Activated naive CD4-positive, alpha-beta T cell treated with anti-CD3 and anti-CD28 coated beads, Interleukin-2, amount 10 ng/mL, durations not matched to agents 7 days and 5 days (primary cell): Measurements from ENCODE around the gene CAPZA2.

ENCODE experiments used
- CTCF ChIA-PET: fragments of 350-600 bp; sonication (Branson Sonifier 250); formaldehyde crosslinking; loops from one replicate; lab custom pipeline; 2021; ENCODE audit warnings: antibody characterized with exemption; lab: Charles Lee
- DNase-seq: peaks from one replicate; pipeline ENCODE4 v3.0.0-alpha.2; 2020
- H3K27ac Mint-ChIP-seq: one replicate; pipeline ENCODE4 v1.8.0; 2021; ENCODE audit warnings: mild to moderate bottlenecking, moderate library complexity, mixed read lengths
- H3K27me3 Mint-ChIP-seq: one replicate; pipeline ENCODE4 v1.8.0; 2021; ENCODE audit warnings: mild to moderate bottlenecking, mixed read lengths
- H3K36me3 Mint-ChIP-seq: one replicate; pipeline ENCODE4 v1.8.0; 2021; ENCODE audit warnings: mixed read lengths
- H3K4me1 Mint-ChIP-seq: one replicate; pipeline ENCODE4 v1.8.0; 2021; ENCODE audit warnings: mixed read lengths
- H3K4me3 Mint-ChIP-seq: one replicate; pipeline ENCODE4 v1.8.0; 2021; ENCODE audit warnings: mild to moderate bottlenecking, moderate library complexity, mixed read lengths
- H3K9me3 Mint-ChIP-seq: one replicate; pipeline ENCODE4 v1.8.0; 2021; ENCODE audit warnings: mixed read lengths

Gene CAPZA2

GRCh38 chr7:116948934-116949333 is 86.5 kb downstream of the CAPZA2 start:
- DNase-seq = no peak
- no peak overlapping the region for H3K27ac Mint-ChIP-seq
- H3K9me3 Mint-ChIP-seq = no peaks in the 10 kb centered on the region
- peaks cover 9% of the 10 kb centered on the region for H3K4me1 Mint-ChIP-seq
- H3K4me3 Mint-ChIP-seq = no peak overlapping the region
- CTCF ChIA-PET = no interaction called here
- H3K27me3 Mint-ChIP-seq = peaks cover 14% of the 10 kb centered on the region
- H3K36me3 Mint-ChIP-seq = no peaks in the 10 kb centered on the region

GRCh38 chr7:116949941-116950801 is 87.8 kb downstream of the CAPZA2 start:
- peaks cover 17% of the 10 kb centered on the region for H3K27me3 Mint-ChIP-seq
- H3K27ac Mint-ChIP-seq = no peak overlapping the region
- CTCF ChIA-PET = interaction anchor here (0.9 kb wide), 1 partner anchor 9 kb away, joined by 3 read pairs; no protein-coding TSS in a partner anchor

GRCh38 chr7:116950889-116951351 is 88.5 kb downstream of the CAPZA2 start:
- CTCF ChIA-PET = interaction anchor here (0.9 kb wide), 1 partner anchor 9 kb away, joined by 3 read pairs; no protein-coding TSS in a partner anchor
- H3K9me3 Mint-ChIP-seq = no peaks in the 10 kb centered on the region
- no peak overlapping the region for H3K27ac Mint-ChIP-seq
- peaks cover 19% of the 10 kb centered on the region for H3K27me3 Mint-ChIP-seq
- peaks cover 19% of the 10 kb centered on the region for H3K4me1 Mint-ChIP-seq
- H3K36me3 Mint-ChIP-seq = no peaks in the 10 kb centered on the region
- H3K4me3 Mint-ChIP-seq = no peak overlapping the region
- no peak for DNase-seq

More at GRCh38 chr7:116949941-116950801, 87.8 kb downstream of the CAPZA2 start:
- no peak for DNase-seq
- Mint-ChIP-seq H3K36me3 (no peaks in the 10 kb centered on the region), H3K4me1 (peaks cover 19% of the 10 kb centered on the region), H3K4me3 (no peak overlapping the region), H3K9me3 (no peaks in the 10 kb centered on the region)

- Mint-ChIP-seq H3K27me3 (peaks cover 24% of the 10 kb centered on the region), H3K36me3 (no peaks in the 10 kb centered on the region), H3K4me3 (no peak overlapping the region), H3K9me3 (no peaks in the 10 kb centered on the region), H3K4me1 (peaks cover 19% of the 10 kb centered on the region), H3K27ac (no peak overlapping the region)
- no peak for DNase-seq
- CTCF ChIA-PET = no interaction called here
These were observed 89.2 kb downstream of the CAPZA2 start for GRCh38 chr7:116951366-116952292.

GRCh38 chr7:116952635-116953371 is 90.4 kb downstream of the CAPZA2 start:
- no peak for DNase-seq
- Mint-ChIP-seq H3K36me3 (no peaks in the 10 kb centered on the region), H3K27me3 (peaks cover 24% of the 10 kb centered on the region), H3K4me1 (peaks cover 19% of the 10 kb centered on the region), H3K9me3 (no peaks in the 10 kb centered on the region), H3K4me3 (peak overlapping the region; percentile 72), H3K27ac (peak overlapping the region; percentile 42)
- CTCF ChIA-PET = interaction anchor here (1.0 to 2.8 kb wide), 3 partner anchors 9 to 174 kb away, joined by 3 to 12 read pairs (median 3); no protein-coding TSS in a partner anchor

GRCh38 chr7:116953372-116953905 is 91.1 kb downstream of the CAPZA2 start, which contains the start of gene ST7:
ST7 (plus strand) TSS chr7:116953501; CDS start chr7:116953541, 40 bp downstream.
- peak; percentile 65 for DNase-seq
- H3K36me3 Mint-ChIP-seq = no peaks in the 10 kb centered on the region
- H3K4me3 Mint-ChIP-seq = peak within 1 kb of the TSS; percentile 84
- no peaks in the 10 kb centered on the region for H3K9me3 Mint-ChIP-seq
- H3K4me1 Mint-ChIP-seq = peaks cover 19% of the 10 kb centered on the region
- CTCF ChIA-PET = interaction anchor here (1.0 to 2.8 kb wide), 3 partner anchors 9 to 174 kb away, joined by 3 to 12 read pairs (median 3); no protein-coding TSS in a partner anchor
- peak within 1 kb of the TSS; percentile 77 for H3K27ac Mint-ChIP-seq
- H3K27me3 Mint-ChIP-seq = peaks cover 21% of the 10 kb centered on the region

GRCh38 chr7:116953906-116954838 is 91.8 kb downstream of the CAPZA2 start:
- Mint-ChIP-seq H3K36me3 (no peaks in the 10 kb centered on the region), H3K4me3 (peak overlapping the region; percentile 84), H3K4me1 (peaks cover 19% of the 10 kb centered on the region), H3K27me3 (peaks cover 21% of the 10 kb centered on the region), H3K9me3 (no peaks in the 10 kb centered on the region), H3K27ac (peak overlapping the region; percentile 77)
- peak; percentile 44 for DNase-seq
- CTCF ChIA-PET = interaction anchor here (0.6 to 2.8 kb wide), 6 partner anchors 10 to 212 kb away, joined by 3 to 12 read pairs (median 3); no protein-coding TSS in a partner anchor

- peaks cover 19% of the 10 kb centered on the region for H3K4me1 Mint-ChIP-seq
- H3K9me3 Mint-ChIP-seq = no peaks in the 10 kb centered on the region
- H3K36me3 Mint-ChIP-seq = no peaks in the 10 kb centered on the region
- DNase-seq = no peak
- CTCF ChIA-PET = no interaction called here
- H3K4me3 Mint-ChIP-seq = peak overlapping the region; percentile 84
- H3K27me3 Mint-ChIP-seq = peaks cover 15% of the 10 kb centered on the region
- no peak overlapping the region for H3K27ac Mint-ChIP-seq
These were observed 93.0 kb downstream of the CAPZA2 start for GRCh38 chr7:116955340-116955739.

GRCh38 chr7:116955801-116956476 is 93.6 kb downstream of the CAPZA2 start:
- H3K27me3 Mint-ChIP-seq = peaks cover 11% of the 10 kb centered on the region
- H3K9me3 Mint-ChIP-seq = no peaks in the 10 kb centered on the region
- peaks cover 19% of the 10 kb centered on the region for H3K4me1 Mint-ChIP-seq
- H3K36me3 Mint-ChIP-seq = no peaks in the 10 kb centered on the region
- DNase-seq = no peak
- no peak overlapping the region for H3K27ac Mint-ChIP-seq
- CTCF ChIA-PET = interaction anchor here (0.7 to 1.0 kb wide), 3 partner anchors 10 to 164 kb away, joined by 3 to 4 read pairs (median 3); no protein-coding TSS in a partner anchor
- H3K4me3 Mint-ChIP-seq = no peak overlapping the region

- peaks cover 11% of the 10 kb centered on the region for H3K27me3 Mint-ChIP-seq
- no peak for DNase-seq
- no peak overlapping the region for H3K4me3 Mint-ChIP-seq
- no peak overlapping the region for H3K27ac Mint-ChIP-seq
- peaks cover 19% of the 10 kb centered on the region for H3K4me1 Mint-ChIP-seq
- H3K36me3 Mint-ChIP-seq = no peaks in the 10 kb centered on the region
- H3K9me3 Mint-ChIP-seq = no peaks in the 10 kb centered on the region
- CTCF ChIA-PET = interaction anchor here (0.7 to 1.0 kb wide), 3 partner anchors 9 to 164 kb away, joined by 3 to 4 read pairs (median 3); no protein-coding TSS in a partner anchor
These were observed 94.1 kb downstream of the CAPZA2 start for GRCh38 chr7:116956477-116956804.

GRCh38 chr7:116957874-116958273 is 95.5 kb downstream of the CAPZA2 start:
- CTCF ChIA-PET = interaction anchor here (1.3 kb wide), 1 partner anchor 14 kb away, joined by 3 read pairs; no protein-coding TSS in a partner anchor
- Mint-ChIP-seq H3K36me3 (no peaks in the 10 kb centered on the region), H3K27ac (no peak overlapping the region), H3K4me3 (no peak overlapping the region), H3K9me3 (peaks cover 2% of the 10 kb centered on the region), H3K27me3 (peaks cover 11% of the 10 kb centered on the region), H3K4me1 (peaks cover 12% of the 10 kb centered on the region)
- no peak for DNase-seq
